Pancreas (tissue), 10 donors: ENCODE data around the gene TBC1D3B. TPM values are rescaled to one million over a fixed set of nuclear protein-coding genes. Genes with fewer than 3 reads are reported as not detected.
"Not testable (repeated sequence)": the region's sequence is repeated elsewhere in the genome, so short reads cannot be mapped to it uniquely, and the experiment has no call there.

Source experiments
- ATAC-seq, 4 donors: fragments of 200-7000 bp; cut with Tn5 transposase; one replicate each; pipeline versions ENCODE4 v1.8.0 to v1.9.1; 2020; ENCODE audit warnings: mild to moderate bottlenecking in 4 of 4, moderate library complexity in 4 of 4
- DNase-seq, 6 donors: peaks; one replicate each; pipeline ENCODE4 v3.0.0-alpha.2; 2020
- FAIRE-seq: peaks from 2 replicates; lab custom pipeline; 2012; peaks lifted over from hg19 to GRCh38; lab: Jason Lieb, UNC
- H3K27ac ChIP-seq, 4 donors: fragments of 200-600 bp; sonication (generic); 1 replicate in 3 of 4; 2 replicates in 1 of 4; pipeline versions ENCODE4 v1.5.0 to v1.8.0; 2020
- H3K27me3 ChIP-seq, 4 donors: fragments of 200-600 bp; one replicate each; pipeline ENCODE4 v1.8.0; 2021
- H3K36me3 ChIP-seq, 3 donors: fragments of 200-600 bp; sonication (generic) in 1 of 3; one replicate each; pipeline versions ENCODE4 v1.5.0 to v1.8.0; 2020 to 2021
- H3K4me1 ChIP-seq, 3 donors: fragments of 200-600 bp; one replicate each; pipeline ENCODE4 v1.8.0; 2021
- H3K4me3 ChIP-seq, 4 donors: fragments of 200-600 bp; sonication (generic) in 2 of 4; one replicate each; pipeline versions ENCODE4 v1.5.0 to v1.8.0; 2020 to 2021
- H3K9me3 ChIP-seq, 4 donors: fragments of 200-600 bp; one replicate each; pipeline ENCODE4 v1.8.0; 2021
- WGBS, 2 donors: extraction: QIAGEN DNeasy Blood & Tissue Kit; methylation state at CpG; one replicate each; pipeline ENCODE4 v1.1.7; 2013; 5-methylcytosine and 5-hydroxymethylcytosine counted together
- intact Hi-C, 3 donors: fragments of 100-400 bp; cut with DNase I; formaldehyde crosslinking; loops; one replicate each; pipeline versions ENCODE4 v1.11.1 to v1.14.2; 2022
- polyA plus RNA-seq, 2 donors: library from polyadenylated mRNA; stranded (reverse); fragments of 200-250 nt; gene quantifications; one replicate each; pipeline ENCODE4 v1.2.3, GENCODE V29; 2013
- total RNA-seq, 6 donors: library from RNA; stranded (reverse); fragmentation: NEBNext Ultra II Directional in 4 of 6; extraction: Animal tissue kit (Norgen Biotek cat#: 25700) in 4 of 6; gene quantifications; one replicate each; pipeline versions ENCODE4 v1.2.1 to v1.2.4, GENCODE V29; 2021 to 2023
- TF ChIP-seq, protein P1 (sequence below), 4 donors: fragments of 200-600 bp; sonication (generic) in 3 of 4; IDR thresholded peaks; one replicate each; pipeline versions ENCODE4 v1.5.0 to v1.8.0; 2021; ENCODE audit warnings: antibody characterized with exemption in 4 of 4
- donor health status: healthy with polysubstance abuse.
- donor health status: DM: no; HTN: no; CAD: no; lungs with moderate emphysema.
- donor health status: DM: no; HTN: no; CAD: no.
- donor health status: control.
- donor health status: control.
- donor health status: Bipolar disorder and iron deficiency.
- donor health status: DM: yes; HTN: yes; CAD: no.
- donor health status: DM: no; HTN: no; CAD: no.
- donor health status: DM: no; HTN: no; CAD: no.
- donor health status: DM: yes; HTN: yes; CAD: no.

Gene TBC1D3B
- total and polyA plus RNA-seq, 8 donors: 2.2 to 5.7 (median 3.9) TPM

DNA sequence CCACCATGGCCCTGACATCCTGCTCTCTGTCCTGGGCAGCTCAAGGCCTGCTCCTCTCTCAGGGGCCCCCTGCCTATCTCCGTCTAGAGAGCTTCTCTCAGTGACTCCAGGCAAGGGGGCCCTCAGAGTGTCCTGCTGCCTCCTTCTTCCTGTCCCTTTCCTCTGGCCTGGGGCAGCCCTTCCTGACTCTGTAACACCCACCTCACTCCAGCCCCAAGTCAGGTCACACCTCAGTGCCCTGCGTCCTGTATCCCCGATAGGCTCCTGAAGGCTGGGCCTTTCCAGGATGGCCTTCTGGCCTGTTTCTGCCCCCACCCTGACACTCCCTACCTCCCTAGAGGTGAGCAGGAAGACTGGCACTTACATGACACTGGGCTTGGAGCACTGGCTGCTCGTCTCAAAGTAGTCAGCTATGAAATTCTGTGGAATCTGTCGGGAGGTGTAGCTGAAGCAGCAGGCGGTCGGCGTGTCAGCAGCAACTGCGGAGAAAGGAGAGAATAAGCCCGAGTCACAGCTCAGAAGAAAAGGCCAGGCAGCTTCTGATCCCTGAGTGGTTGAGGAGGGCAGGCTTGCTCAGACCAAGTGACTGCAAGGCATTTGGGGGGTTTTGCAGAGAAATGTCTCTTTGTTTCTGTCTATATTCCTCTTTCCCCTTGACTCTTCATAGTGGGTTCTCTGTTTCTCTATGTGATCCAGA is 19.1 kb upstream of the TBC1D3B start:
- DNase-seq (no peak), ATAC-seq (no peak), FAIRE-seq (no peak)
- no peaks in the 10 kb centered on the region for H3K36me3 ChIP-seq
- no peak overlapping the region for H3K27ac ChIP-seq
- intact Hi-C loops: no loop called here
- H3K27me3 ChIP-seq: no peaks in the 10 kb centered on the region
- H3K4me3 ChIP-seq: no peak overlapping the region
- H3K9me3 ChIP-seq: no peaks in the 10 kb centered on the region
- no peaks in the 10 kb centered on the region for H3K4me1 ChIP-seq
- 75 to 83% methylated on average over 10 of the region's 10 CpGs for WGBS, 2 donors
- TF ChIP-seq, protein P1, sequence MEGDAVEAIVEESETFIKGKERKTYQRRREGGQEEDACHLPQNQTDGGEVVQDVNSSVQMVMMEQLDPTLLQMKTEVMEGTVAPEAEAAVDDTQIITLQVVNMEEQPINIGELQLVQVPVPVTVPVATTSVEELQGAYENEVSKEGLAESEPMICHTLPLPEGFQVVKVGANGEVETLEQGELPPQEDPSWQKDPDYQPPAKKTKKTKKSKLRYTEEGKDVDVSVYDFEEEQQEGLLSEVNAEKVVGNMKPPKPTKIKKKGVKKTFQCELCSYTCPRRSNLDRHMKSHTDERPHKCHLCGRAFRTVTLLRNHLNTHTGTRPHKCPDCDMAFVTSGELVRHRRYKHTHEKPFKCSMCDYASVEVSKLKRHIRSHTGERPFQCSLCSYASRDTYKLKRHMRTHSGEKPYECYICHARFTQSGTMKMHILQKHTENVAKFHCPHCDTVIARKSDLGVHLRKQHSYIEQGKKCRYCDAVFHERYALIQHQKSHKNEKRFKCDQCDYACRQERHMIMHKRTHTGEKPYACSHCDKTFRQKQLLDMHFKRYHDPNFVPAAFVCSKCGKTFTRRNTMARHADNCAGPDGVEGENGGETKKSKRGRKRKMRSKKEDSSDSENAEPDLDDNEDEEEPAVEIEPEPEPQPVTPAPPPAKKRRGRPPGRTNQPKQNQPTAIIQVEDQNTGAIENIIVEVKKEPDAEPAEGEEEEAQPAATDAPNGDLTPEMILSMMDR (IDR thresholded peaks at IDR 0.05): no peak

DNA sequence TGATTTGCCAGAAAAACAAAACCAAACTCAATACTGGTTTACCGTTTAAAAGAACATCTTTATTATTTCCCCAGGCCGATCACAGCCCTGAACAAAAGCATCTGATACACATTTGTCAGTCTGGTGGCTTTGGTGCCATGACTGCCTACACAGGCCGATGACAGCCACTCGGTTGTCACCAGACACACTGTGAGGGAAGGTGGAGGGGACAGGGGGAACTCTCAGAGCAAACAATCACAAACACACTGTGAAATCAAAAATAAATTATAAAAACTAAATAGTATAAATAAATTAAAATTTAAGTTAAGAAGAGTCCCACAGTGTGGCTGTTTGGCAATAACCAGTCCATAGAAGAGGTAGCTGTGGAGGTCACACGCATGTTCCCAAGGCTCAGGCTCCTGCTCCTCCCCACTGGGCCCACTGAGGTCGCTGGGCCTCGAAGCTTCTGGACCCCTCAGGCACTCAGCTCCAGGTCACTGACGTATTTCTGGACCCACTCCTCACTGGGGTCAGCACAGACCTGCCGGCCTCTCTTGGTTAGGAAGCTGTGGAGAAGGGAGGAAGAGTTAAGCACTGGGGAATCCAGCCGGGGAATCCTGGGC is 18.5 kb upstream of the TBC1D3B start:
- ATAC-seq, H3K36me3 ChIP-seq, H3K4me1 ChIP-seq, DNase-seq, H3K4me3 ChIP-seq, H3K27me3 ChIP-seq, FAIRE-seq, H3K9me3 ChIP-seq, H3K27ac ChIP-seq, intact Hi-C loops: not testable (repeated sequence)
- 70 to 74% methylated on average over 10 of the region's 10 CpGs for WGBS, 2 donors

DNA sequence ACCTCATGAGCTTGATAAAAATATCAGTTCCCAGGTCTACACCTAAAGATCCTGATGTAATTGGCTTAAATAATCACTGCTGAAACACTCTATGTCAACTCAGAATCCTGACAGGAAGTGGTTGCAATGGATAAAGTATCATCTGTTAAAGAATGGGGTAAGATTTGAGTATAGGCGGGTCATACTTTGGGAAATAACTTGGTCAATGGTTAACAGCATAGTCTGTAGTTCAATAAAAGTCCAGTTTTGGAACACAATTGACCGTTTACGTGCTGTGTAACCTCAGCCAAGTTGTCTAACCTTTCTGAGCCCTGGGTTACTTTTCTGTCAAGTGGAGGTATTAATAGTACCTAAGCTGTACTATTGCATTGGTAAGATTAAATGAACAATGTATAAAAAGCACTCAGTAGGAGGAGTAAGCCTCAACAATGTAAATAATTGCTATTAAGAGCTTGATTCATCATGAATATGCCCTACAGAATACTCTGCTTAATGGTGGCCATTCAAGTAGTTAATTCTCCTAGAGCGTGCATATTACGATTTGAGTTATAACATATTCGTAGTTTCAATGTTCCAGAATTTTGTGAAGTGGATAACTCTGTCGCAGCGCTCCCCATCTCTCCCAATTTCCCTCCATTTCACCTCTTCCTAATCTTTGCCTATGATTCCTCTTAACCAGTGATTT is 17.9 kb upstream of the TBC1D3B start:
- H3K9me3 ChIP-seq, FAIRE-seq, intact Hi-C loops, H3K27ac ChIP-seq, DNase-seq, H3K4me3 ChIP-seq, ATAC-seq, H3K27me3 ChIP-seq, H3K4me1 ChIP-seq, H3K36me3 ChIP-seq: not testable (repeated sequence)
- 83 to 92% methylated on average over 5 of the region's 8 CpGs for WGBS, 2 donors

DNA sequence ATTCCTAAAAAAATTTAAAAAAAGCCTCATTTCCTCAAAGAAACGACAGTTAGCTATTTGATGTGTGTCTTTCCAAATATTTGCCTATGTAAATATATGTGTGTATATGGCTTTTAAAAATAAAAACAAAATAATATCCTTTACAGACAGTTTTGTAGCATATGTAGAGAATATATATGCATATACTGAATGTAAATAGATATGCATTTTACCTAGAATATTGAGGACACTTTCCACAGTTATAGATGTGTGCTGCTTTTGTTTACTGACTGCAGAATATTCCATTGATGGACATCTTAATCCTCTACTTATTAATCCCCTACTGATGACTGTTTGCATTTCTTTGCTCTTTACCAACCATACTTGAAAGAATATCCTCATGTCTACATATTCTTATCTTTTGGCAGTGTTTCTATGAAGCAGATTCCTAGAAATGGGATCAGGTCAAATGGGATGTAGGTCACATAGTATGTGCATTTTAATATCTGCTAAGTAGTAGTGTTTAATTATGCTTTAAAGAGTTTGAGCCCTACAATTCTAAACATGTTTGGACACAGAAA is 16.9 kb upstream of the TBC1D3B start:
- Histone ChIP-seq H3K27me3 (no peaks in the 10 kb centered on the region), H3K4me1 (no peaks in the 10 kb centered on the region), H3K4me3 (no peak overlapping the region), H3K36me3 (no peaks in the 10 kb centered on the region), H3K27ac (no peak overlapping the region), H3K9me3 (no peaks in the 10 kb centered on the region)
- intact Hi-C loops: no loop called here
- DNase-seq (no peak), ATAC-seq (no peak), FAIRE-seq (no peak)
- 13 to 17% methylated on average over 1 of the region's 1 CpG for WGBS, 2 donors
- TF ChIP-seq, protein P1 (IDR thresholded peaks at IDR 0.05): no peak

DNA sequence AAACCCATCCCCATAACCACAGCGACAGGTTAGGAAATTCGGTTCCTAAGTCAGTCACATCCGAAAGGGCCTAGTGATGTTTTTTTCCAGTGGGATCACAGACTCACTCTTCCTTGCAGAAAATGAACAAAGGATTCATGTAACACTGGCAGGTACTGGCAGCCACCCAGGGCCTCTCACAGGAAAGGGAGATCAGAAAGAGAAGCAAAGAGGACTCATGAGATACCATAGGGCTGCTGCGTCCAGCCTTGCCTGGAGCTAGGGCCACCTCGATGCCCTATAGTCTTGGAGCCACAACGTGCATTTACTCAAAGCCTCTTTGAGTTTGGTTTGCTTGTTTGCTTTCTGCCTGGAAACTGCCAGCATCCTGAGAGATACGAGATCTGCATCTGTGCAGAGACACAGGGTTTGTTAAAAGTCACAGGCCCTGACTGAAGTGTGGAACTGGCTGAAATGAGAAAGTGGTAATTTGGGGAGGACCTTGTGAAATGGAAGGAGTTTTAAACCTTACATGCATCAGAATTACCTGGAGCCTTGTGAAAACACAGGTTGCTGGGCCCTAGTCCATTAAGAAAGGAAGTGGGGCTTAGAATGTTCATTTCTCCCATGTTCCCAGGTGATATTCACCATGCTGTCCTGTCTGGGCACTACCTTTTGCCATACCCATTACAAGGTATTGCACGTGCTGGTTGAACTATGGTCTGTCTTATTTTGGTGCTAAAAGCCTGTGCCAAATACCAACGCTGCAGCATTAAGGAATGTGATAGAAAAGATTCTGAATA is 14.3 kb upstream of the TBC1D3B start:
- H3K4me1 ChIP-seq, H3K27ac ChIP-seq, ATAC-seq, intact Hi-C loops, H3K9me3 ChIP-seq, H3K4me3 ChIP-seq, H3K27me3 ChIP-seq, H3K36me3 ChIP-seq, DNase-seq, FAIRE-seq: not testable (repeated sequence)
- WGBS, 2 donors: 67 to 71% methylated on average over 9 of the region's 9 CpGs

DNA sequence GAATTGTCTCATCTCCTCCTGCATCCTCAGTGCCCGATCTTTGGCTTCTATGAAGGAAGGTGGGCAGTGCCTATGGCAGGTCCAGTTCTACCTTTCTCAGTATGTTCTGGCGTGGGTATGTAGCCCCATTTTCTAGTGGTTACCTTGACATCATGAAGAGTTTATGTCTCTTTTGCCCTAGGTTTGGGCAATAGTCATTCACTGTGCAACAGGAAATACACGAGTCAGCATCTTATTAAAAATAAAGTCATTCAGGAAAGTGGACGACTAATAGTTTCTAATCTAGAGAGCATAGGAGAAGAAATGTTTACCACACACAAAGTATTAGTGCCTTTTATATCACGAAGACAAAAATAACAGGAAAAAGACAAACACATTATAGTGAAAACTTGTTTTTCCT is 13.6 kb upstream of the TBC1D3B start:
- intact Hi-C loops: loop anchor here in 1 of 3 donors (5.0 kb wide), 1 partner anchor 78 kb away; no protein-coding TSS in a partner anchor
- not testable (repeated sequence) for H3K4me1 ChIP-seq, H3K27me3 ChIP-seq, FAIRE-seq, H3K36me3 ChIP-seq, DNase-seq, H3K4me3 ChIP-seq, ATAC-seq, H3K27ac ChIP-seq, H3K9me3 ChIP-seq
- WGBS, 2 donors: 67 to 72% methylated on average over 5 of the region's 5 CpGs
